ENCODE data around the gene EME2.

DNA sequence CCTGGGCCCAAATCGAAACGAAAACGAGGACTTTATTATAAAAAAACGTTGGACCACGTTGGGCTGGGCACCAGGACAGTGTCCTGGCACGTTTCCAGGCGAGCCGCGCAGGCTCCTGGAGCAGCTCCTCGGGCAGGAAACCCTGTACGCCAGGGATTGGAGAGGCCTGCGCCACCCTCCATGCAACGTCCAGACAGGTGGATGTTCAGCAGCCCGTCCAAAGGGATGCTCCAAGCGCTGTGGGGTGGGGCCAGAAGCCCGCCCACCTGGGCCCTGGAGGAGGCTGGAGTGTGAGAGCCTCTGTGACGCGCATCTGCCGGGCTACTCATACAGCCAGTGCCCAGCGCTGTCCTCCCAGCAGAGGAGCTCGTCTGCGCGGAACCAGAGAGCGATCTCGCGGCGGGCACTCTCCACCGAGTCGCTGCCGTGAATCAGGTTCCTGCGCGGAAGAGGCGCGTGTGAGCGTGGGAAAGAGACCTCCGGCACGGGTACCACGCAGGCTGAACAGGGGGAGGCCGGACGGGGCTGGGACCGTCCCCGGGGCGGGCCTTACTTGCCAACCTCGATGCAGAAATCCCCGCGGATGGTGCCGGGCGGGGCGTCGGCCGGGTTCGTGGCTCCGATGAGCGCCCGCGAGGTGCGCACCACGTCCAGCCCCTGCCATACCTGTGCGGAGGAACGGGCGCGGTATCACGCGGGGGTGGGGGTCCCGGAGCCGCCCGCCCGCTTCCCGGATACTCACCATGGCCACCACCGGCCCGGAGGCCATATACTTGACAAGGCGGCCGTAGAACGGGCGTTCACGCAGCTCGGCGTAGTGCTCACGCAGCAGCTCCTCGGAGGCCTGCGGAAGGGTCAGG is 2.1 kb upstream of the EME2 start:
- TF ChIP-seq, protein P1, sequence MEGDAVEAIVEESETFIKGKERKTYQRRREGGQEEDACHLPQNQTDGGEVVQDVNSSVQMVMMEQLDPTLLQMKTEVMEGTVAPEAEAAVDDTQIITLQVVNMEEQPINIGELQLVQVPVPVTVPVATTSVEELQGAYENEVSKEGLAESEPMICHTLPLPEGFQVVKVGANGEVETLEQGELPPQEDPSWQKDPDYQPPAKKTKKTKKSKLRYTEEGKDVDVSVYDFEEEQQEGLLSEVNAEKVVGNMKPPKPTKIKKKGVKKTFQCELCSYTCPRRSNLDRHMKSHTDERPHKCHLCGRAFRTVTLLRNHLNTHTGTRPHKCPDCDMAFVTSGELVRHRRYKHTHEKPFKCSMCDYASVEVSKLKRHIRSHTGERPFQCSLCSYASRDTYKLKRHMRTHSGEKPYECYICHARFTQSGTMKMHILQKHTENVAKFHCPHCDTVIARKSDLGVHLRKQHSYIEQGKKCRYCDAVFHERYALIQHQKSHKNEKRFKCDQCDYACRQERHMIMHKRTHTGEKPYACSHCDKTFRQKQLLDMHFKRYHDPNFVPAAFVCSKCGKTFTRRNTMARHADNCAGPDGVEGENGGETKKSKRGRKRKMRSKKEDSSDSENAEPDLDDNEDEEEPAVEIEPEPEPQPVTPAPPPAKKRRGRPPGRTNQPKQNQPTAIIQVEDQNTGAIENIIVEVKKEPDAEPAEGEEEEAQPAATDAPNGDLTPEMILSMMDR (IDR thresholded peaks at IDR 0.05) = peak in 1 of 6 experiments; percentile 0
- TF ChIP-seq POLR2A (IDR thresholded peaks at IDR 0.05) = peak in 1 of 2 donors; percentile 25

Measured in thyroid gland (tissue), 4 donors.